LoVo (cell line): ENCODE results near the gene COMMD1.
"Not testable (repeated sequence)": the region's sequence is repeated elsewhere in the genome, so short reads cannot be mapped to it uniquely, and the experiment has no call there.

Source experiments
- DNase-seq: peaks from one replicate; pipeline ENCODE4 v3.0.0-alpha.2; 2016; ENCODE audit warnings: low spot score

Gene COMMD1

DNA sequence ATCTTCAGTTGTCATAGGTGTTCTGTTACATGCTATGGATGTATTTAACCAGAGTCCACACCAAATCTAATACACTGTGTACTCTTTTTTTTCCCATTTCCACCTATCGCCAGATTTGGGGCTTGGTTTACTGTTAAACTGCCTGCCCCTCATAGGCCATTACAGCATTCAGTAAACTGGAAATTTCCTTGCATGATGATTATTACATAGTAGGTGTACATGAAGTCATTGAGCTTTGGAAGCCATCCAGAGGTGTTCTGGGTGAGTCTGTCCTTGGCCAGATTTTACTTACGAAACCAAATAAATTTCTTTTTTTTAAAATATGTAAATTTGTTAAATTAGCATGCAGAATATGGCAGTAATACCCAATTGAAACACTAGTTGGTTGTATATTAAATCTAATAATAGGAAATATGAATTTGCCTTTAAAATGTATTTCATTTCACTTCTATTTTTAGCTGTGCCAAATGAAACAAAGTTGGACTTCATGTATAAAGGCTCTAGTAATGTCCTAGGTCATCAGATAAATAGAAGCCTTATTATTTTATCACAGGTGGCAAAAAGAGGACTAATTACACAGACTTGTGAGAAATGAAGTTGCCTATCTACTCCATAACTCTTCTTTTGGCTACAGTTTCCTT is 60.7 kb downstream of the COMMD1 start:
- no peak for DNase-seq

DNA sequence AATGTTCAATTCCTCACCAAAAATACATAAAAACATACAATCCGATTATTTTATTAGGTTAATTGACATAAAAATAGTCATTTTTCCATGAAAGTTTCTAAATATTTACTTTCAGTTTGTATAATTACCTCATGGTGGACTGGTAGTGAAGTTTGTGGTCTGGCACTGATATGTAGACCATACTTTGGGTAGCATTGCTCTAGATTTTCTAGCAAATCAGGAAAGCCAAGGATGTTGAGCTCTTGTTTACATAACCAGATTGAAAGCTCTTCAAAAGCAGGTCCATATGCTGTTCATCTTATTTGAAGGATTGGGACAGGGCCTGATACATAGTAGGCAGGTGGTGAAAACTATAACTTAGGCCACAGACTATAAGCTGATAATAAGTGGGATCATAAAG is 61.8 kb downstream of the COMMD1 start:
- no peak for DNase-seq

DNA sequence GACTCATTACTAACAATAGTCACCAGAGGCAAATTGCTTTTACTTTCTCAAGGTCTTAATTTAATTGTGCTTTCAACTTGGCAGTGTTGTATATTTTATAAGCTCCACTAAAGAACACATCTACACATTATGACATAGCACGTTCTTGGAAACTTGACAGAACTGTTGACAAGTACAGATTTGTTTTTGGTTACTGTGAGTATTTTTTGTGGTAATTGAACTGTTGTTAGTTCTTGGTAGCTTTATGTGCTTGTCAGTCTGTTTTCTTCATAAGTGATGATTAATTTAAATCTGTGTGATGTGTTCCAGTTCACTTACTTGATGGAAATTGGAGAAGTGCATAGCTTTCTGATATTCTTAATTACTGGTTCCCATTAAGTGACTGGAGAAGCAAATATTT is 63.9 kb downstream of the COMMD1 start:
- DNase-seq: no peak

DNA sequence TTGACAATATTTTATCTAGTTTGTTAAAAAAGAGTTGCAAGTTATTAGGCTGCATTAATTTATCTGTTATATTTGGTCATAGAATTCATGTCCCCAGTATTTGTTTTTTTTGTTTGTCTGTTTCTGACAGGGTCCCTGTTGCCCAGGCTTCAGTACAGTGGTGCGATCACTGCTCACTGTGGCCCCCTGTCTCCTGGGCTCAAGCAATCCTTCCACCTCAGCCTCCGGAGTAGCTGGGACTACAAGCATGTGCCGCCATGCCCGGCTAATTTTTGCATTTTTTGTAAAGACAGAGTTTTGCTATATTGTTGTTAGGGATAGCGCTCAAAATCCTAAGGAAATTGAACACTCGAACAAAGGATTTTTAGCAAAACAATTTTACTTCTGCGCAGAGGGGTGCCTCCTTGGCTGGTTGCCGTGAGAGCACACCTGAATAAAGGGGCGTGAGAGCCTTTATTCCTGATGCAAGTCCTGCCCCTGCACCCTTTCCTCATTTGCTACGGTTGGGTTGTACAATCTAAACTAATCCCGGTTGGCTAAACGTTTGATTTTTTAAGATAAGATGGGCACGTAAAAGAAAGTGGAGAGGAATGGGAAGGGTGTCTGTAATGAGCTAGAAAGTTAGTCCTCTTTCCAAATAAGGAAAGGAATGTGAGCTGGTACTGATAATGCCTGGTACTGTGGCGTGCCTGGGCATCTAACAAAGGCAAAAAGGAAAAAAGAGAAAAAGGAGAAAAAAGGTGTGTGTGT is 65.5 kb downstream of the COMMD1 start:
- no peak for DNase-seq

DNA sequence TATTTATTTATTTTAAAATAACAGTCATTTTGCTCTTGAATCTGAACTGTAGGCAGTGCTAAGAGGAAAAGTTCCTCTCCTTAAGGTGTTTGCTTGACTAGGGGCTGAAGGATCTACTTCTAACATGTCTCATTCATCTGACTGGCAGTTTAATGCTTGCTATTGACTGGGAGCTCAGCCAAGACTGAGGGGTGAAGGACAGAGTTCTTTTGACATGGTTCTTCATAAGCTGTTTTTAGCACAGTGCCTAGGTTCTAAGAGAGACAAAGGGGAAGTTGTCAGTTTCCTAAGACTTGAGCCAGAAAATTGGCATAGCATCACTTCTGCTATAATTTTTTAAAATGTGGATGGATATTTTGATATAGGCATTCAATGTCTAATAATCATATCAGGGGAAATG is 73.0 kb downstream of the COMMD1 start:
- DNase-seq: peak; percentile 11

DNA sequence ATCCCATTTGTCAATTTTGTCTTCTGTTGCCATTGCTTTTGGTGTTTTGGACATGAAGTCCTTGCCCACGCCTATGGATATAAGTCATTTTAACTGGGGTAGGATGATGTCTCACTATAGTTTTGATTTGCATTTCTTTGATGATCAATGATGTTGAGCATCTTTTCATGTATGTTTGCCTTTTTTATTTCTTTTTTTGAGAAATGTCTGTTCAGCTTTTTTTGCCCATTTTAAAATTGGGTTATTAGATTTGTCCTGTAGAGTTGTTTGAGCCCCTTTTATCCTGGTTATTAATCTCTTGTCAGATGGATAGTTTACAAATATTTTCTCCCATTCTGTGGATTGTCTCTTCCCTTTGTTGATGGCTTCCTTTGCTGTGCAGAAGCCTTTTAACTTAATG is 75.3 kb downstream of the COMMD1 start:
- no peak for DNase-seq

DNA sequence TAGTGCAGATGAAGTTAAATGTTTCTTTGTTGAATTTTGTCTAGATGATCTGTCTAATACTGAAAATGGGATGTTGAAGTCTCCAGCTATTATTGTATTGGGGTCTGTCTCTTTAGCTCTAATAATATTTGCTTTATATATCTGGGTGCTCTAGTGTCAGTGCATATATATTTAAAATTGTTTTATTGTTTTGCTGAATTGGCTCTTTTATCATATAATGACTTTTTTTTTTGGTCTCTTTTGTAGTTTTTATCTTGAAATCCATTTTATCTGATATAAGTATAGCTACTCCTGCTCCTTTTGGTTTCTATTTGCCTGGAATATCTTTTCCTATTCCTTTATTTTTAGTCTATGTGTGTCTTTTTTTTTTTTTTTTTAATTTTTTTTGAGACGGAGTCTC is 79.2 kb downstream of the COMMD1 start:
- DNase-seq: no peak

DNA sequence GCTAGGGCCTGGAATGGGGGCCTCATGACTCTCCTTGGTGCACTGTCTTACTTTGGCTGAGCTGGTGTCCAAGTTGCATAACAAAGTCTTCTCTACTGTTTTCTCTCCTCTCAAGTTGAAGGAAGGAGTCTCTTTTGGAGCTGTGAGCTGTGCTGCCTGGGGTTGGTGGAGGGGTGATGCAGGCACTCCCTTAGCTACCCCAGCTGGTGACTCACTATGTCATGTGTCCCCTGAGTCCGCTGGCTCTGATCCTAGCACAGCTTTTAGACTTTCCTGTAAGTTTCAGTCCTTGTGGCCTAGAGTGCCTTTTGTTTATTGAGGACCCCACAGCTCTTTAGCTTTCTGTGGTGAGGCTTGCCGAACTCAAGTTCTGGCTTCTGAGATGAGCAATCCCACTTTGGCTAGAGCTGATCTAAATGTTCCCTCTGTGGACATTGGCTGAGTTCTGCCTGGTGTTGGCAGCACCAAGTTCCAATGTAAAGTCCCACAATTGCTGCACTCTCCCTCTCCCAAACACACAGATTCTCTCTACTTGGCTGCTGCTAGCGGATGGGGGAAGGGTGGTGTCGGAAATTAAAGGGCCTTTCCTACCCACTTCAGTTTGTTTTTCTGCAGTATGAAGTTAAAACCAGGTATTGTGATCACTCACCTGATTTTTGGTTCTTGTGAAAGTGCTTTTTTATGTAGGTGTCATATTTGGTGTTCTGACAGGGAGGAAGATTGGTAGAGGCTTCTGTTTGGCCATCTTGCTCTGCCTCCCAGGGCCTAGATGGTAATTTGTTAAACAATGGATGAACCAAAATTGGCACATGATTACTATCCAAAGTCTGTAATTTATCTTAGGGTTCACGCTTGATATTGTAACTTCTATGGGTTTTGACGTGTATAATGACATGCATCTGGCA is 83.2 kb downstream of the COMMD1 start:
- DNase-seq: no peak

DNA sequence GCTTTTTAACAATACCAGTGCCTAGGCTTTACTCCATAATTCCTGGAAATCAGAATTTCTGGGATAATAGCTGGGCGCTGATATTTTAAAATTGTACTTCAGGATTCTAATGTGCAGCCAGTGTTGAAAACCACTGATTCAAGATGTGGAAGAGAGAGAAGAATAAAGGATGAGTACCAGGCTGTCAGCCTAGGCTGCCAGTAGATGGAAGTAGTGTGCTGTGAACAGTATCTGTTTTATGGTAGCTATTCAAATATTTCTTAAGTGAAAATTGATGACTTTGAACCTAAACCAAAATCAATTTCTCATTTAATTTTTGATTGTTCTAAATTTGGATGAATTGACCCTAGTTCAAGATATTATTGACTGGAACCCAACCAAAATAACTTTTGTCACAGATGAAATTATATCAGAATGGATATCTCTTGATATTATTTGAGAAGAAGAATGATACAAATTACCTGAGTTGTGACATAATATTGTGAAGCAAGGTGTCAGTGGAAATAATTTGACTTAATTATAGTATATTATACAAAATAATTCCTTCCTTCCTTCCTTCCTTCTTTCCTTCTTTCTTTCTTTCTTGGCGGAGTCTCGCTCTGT is 88.0 kb downstream of the COMMD1 start:
- peak; percentile 14 for DNase-seq

DNA sequence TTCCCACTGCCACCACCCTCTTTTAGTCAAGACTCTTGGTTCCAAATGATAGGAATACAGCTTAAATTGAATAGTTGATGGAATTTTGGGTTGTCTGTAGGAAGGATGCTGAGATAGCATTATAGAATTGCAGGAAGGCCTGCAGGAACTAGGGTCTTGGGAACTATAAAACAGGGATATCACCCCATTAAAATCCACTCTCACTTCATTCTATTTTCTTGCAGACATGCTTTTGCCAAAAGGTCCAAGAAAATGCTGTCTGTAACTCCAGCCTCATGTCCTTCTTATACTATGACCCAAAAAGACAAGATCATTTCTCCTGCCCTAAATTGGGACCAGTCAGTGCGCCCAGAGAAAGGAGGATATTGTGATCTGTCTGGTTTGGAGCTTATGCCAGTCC is 89.1 kb downstream of the COMMD1 start:
- no peak for DNase-seq

DNA sequence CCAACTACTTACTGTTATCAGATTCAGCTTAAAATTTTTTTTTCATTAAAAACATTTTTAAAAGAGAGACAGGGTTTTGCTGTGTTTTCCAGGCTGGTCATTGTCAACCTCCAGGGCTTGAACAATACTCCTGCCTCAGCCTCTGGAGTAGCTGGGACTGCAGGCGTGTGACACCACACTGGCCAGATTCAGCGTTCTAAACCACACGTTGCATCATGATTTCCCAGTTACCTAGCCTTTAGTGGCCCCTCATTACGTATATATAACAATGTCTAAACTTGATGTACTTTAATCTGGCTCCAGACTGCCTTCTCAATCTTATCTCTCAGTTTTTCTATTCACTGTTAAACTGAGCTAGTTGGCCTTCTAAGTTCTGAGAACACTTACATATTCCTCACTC is 89.6 kb downstream of the COMMD1 start:
- DNase-seq: no peak

DNA sequence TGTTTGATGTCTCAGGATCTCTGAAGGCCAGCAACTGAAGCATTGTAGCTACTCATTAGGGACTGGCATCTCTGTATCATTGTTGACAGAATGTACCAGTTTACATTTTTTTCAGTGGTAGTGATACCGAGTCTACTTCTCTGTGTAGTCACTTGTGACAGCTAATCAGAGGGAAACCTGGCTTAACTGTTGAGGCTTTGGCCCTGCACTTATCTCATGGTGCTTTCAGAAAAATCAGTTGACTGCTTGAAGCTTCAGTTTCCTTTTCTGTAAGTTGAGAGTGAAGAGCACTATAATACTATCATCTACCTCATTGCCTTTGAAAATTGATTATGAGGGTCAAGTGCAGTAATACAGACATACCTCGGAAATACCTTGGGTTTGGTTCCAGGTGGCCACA is 90.0 kb downstream of the COMMD1 start:
- no peak for DNase-seq

DNA sequence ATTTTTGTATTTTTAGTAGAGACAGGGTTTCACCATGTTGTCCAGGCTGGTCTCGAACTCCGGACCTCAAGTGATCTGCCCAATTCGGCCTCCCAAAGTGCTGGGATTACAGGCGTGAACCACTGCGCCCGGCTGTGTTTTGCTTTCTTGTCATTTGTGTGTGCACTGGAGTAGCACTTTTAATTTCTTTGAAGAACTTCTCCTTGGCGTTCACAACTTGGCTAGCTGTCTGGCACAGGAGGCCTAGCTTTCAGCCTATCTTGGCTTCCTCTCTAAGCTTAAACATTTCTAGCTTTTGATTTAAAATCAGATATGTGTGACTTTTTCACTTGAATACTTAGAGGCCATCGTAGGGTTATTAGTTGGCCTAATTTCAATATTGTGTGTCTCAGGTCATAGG is 93.0 kb downstream of the COMMD1 start:
- no peak for DNase-seq

DNA sequence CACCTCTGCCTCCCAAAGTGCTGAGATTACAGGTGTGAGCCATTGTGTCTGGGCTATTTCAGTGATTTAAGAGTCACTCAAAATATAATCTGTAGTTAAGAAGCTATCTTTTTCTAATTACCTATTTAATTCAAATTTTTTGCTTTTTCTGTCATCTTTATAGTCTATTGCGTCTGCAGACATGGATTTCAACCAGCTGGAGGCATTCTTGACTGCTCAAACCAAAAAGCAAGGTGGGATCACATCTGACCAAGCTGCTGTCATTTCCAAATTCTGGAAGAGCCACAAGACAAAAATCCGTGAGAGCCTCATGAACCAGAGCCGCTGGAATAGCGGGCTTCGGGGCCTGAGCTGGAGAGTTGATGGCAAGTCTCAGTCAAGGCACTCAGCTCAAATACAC is 95.1 kb downstream of the COMMD1 start:
- no peak for DNase-seq

DNA sequence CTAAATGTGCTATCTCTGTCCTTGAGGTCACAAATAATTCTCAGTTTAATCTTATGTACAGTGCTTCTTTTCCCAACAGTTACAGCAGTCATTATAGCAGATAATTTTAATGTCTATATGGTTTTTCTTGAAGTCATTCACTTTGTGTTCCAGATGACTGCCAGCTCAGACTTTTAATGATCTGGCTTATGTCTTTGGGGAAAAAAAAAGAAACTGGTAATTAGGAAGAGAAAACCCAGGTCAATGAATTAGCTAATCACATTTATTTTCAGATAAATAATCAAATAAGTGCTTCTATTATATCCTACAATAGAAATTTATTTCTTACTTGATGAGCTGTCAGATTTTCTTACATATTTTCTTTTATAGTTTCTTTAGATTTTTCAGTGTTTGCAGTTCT is 96.0 kb downstream of the COMMD1 start:
- no peak for DNase-seq

DNA sequence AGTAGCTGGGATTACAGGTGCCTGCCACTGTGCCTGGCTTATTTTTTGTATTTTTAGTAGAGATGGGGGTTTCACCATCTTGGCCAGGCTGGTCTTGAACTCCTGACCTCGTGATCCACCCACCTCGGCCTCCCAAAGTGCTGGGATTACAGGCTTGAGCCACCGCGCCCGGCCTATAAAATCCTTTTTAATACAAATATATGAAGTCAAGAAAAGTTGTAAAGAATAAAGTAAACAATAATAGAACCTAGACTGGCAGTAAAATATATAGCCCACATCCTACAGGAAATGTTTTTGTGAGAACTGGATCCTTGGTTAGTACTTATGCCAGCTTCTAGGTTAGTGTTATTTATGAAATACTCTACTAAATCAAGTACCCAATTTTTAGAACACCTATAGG is 99.0 kb downstream of the COMMD1 start:
- not testable (repeated sequence) for DNase-seq

DNA sequence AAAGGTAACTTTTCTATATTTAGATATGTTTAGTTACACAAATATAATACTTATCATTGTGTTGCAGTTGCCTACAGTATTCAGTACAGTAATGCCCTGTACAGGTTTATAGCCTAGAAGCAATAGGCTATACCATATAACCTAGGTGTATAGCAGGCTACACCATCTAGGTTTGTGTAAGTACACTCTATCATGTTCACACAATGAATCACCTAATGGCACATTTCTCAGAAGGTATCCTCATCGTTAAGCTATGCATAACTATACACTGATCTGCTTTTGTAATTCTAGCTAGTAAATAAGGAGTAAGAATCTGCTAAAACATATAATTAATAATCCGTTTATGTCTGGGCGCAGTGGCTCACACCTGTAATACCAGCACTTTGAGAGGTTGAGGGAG is 102.1 kb downstream of the COMMD1 start:
- no peak for DNase-seq

DNA sequence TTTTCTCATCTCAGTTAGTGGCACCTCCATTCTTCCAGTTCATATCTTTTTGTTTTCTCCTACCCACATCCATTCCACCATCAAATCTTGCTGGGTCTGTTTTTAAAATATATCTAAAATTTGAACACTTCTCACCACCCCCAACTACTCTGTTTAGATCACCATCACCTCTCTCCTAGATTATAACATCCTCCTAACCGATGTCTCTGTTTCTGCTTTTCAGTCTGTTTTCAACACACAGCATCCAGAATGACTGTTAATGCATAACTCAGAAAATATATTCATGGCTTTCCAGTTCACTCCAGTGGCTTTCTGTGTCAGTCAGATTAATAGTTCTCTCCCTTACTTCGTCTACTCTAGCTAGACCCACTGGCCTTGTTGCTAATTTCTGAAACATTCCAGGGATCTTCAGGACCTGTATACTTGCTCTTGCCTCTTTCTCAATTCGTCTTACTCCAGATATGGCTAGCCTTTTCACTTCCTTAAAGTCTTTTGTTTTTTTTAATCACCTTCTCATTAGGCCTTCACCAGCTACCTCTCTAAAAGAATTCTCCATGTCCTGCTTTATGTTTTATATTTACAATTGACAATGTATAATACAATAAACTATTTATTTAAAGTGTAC is 105.3 kb downstream of the COMMD1 start:
- DNase-seq: no peak

DNA sequence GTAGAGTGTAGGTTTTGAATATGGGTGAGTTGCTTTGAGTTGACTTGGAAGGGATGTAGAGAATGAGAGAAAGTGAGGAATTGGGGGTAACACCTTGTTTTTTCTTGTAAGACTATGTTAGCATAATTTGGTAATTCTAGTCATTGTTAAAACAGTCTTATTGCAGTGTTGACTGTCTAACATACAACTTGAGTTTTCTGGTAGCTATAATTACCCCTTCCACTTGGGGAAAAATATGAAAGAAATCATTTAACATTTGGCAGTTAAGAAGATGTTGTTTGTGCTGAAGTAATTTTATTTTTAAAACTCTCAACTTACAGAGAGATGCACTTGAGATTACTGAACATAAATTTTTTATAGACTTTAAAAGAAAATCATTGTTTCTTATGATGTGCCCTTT is 108.2 kb downstream of the COMMD1 start:
- no peak for DNase-seq

DNA sequence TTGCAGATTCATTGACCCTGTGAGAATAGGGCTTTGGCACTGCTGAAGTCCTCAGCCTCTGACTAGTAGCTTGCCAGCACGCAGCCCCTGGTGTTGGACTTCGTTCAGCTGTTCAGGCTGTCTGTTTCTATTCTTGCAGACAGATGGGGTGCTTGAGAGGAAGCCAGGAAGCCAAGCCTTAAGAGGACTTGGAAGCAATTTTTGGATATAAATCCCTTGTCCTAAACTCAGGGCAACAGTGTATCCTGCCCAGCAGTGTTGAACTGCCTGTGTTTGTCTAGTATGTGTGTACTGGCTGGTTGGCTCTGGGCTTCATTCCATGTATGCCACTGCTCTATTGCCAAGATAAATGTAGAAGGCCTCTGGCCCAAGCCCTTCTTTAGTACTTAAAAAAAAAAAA is 108.6 kb downstream of the COMMD1 start:
- no peak for DNase-seq

DNA sequence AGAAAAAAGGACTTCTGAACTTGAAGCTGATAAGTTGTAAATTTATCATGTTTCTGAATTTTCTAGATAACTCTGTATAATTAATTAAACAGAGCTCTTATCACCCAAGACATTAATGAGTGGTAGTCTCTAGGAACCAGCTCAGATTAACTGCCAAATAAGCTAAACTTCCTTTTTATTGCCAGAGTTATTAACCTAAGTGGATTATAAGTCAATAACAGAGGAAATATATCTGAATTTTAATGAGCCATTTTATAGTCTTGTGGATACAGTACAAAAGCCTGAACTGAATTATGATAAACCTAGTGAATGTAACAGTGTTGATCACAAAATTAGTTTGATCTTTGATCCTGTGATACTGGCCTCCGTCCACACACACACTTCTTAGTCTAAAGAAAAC is 111.5 kb downstream of the COMMD1 start:
- no peak for DNase-seq

DNA sequence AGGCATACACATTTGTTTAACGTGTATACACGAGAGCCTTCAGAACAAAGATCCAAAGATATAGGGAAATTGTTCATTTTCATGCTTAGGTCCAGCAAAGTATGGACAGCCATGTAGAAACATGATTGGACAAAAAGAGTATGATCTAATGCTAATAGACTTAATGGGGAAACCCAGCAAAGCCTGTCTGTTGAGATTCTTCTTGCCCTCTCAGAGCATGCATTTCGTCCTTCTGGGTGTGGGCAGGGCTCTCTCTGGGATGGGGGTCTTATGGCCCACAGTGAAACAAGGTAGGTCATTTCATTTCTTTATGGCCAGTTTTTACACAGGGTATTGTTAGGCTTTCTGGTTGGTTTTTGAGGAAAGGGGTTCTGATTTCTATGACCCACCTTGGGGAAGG is 124.4 kb downstream of the COMMD1 start:
- no peak for DNase-seq
